Prostate gland (tissue), 2 donors: ENCODE data around the gene HBS1L.

Source experiments
- POLR2AphosphoS5 ChIP-seq: sonication (generic); formaldehyde crosslinking; IDR thresholded peaks from one replicate; pipeline ENCODE4 v1.6.1; 2017; ENCODE audit warnings: antibody characterized with exemption
- TF ChIP-seq, protein P1 (sequence below), 4 experiments: fragments of 200-600 bp in 2 of 4; fragments of 450-650 bp in 2 of 4; sonication (generic) in 2 of 4; IDR thresholded peaks; 1 replicate in 3 of 4; 2 replicates in 1 of 4; pipeline ENCODE4 v1.5.1; 2016 to 2019; ENCODE audit warnings: antibody characterized with exemption in 4 of 4, mild to moderate bottlenecking in 2 of 4, moderate library complexity in 2 of 4

- TF ChIP-seq, protein P1, sequence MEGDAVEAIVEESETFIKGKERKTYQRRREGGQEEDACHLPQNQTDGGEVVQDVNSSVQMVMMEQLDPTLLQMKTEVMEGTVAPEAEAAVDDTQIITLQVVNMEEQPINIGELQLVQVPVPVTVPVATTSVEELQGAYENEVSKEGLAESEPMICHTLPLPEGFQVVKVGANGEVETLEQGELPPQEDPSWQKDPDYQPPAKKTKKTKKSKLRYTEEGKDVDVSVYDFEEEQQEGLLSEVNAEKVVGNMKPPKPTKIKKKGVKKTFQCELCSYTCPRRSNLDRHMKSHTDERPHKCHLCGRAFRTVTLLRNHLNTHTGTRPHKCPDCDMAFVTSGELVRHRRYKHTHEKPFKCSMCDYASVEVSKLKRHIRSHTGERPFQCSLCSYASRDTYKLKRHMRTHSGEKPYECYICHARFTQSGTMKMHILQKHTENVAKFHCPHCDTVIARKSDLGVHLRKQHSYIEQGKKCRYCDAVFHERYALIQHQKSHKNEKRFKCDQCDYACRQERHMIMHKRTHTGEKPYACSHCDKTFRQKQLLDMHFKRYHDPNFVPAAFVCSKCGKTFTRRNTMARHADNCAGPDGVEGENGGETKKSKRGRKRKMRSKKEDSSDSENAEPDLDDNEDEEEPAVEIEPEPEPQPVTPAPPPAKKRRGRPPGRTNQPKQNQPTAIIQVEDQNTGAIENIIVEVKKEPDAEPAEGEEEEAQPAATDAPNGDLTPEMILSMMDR (IDR thresholded peaks at IDR 0.05), result no peak
- TF ChIP-seq POLR2AphosphoS5, result no peak
These were observed 42.5 kb upstream of the HBS1L start for GRCh38 chr6:135097172-135097571.
